ENCODE measurements around the gene SERINC3. TPM values are rescaled to one million over a fixed set of nuclear protein-coding genes. Genes with fewer than 3 reads are reported as not detected.
A peak's percentile ranks its signal among the peaks of the same experiment; 100 is the strongest.

The SERINC3 gene
- polyA plus RNA-seq, 1 donor (not counting 4 experiments of a cell fraction or from before 2014, with no cell fraction given) = 118 TPM

DNA sequence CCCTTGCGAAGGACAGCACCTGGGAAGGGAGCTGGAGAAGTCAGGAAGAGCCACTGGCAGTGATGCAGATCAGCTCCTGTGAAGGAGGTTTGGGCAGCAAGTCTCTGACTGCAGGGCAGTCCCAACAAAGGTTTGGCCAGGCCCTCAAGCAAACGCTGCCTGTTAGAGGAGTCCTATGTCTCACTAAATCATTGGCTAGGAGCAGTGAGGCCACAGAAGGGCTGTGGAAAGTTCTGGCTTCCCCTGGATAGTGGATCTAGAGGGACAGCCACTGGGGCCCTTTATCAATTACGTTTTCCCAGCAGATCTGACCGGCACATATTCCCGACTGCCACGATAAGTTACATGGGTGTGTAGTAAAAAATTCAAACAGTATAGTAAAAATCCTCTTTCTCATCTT is 43.7 kb downstream of the SERINC3 start:
- no peaks in the 10 kb centered on the region for H3K9me1 ChIP-seq (ENCODE audit: control insufficient read depth, extremely low read depth, insufficient read depth, low read length)
- no peak overlapping the region for H3K27ac ChIP-seq (ENCODE audit: control insufficient read depth, insufficient read depth, low read length)
- H3K79me2 ChIP-seq (ENCODE audit: control insufficient read depth, insufficient read depth, low read length) = peaks cover 17% of the 10 kb centered on the region
- no peak overlapping the region for H3K9ac ChIP-seq (ENCODE audit: control insufficient read depth, extremely low read depth, insufficient read depth, low read length)
- no peaks in the 10 kb centered on the region for H4K20me1 ChIP-seq (ENCODE audit: control insufficient read depth, extremely low read depth, insufficient read depth, low read length)
- no peak overlapping the region for H3K4me2 ChIP-seq (ENCODE audit: control insufficient read depth, extremely low read depth, insufficient read depth, low read depth, low read length)
- H3K27me3 ChIP-seq (ENCODE audit: control insufficient read depth, extremely low read depth, insufficient read depth, low read length) = no peaks in the 10 kb centered on the region
- H3K36me3 ChIP-seq (ENCODE audit: control insufficient read depth in 2 of 2, extremely low read depth in 1 of 2, insufficient read depth in 2 of 2, low read length in 2 of 2) = peaks cover 15 to 23% of the 10 kb centered on the region in 2 experiments
- no peak for FAIRE-seq
- no peak overlapping the region for H2AFZ ChIP-seq (ENCODE audit: control insufficient read depth, low read length)
- no peak overlapping the region for H3K4me3 ChIP-seq (ENCODE audit: control insufficient read depth in 2 of 3, extremely low read depth in 1 of 3, insufficient read depth in 2 of 3, low read depth in 1 of 3, low read length in 3 of 3)
- H3K9me3 ChIP-seq (ENCODE audit: control insufficient read depth, low read depth, low read length) = no peaks in the 10 kb centered on the region
- no peak for TF ChIP-seq EZH2 (IDR thresholded peaks at IDR 0.05; ENCODE audit: low read length)
- TF ChIP-seq, protein P1, sequence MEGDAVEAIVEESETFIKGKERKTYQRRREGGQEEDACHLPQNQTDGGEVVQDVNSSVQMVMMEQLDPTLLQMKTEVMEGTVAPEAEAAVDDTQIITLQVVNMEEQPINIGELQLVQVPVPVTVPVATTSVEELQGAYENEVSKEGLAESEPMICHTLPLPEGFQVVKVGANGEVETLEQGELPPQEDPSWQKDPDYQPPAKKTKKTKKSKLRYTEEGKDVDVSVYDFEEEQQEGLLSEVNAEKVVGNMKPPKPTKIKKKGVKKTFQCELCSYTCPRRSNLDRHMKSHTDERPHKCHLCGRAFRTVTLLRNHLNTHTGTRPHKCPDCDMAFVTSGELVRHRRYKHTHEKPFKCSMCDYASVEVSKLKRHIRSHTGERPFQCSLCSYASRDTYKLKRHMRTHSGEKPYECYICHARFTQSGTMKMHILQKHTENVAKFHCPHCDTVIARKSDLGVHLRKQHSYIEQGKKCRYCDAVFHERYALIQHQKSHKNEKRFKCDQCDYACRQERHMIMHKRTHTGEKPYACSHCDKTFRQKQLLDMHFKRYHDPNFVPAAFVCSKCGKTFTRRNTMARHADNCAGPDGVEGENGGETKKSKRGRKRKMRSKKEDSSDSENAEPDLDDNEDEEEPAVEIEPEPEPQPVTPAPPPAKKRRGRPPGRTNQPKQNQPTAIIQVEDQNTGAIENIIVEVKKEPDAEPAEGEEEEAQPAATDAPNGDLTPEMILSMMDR (optimal IDR thresholded peaks at IDR 0.05 in 1 of 3, IDR thresholded peaks at IDR 0.05 in 1 of 3, conservative IDR thresholded peaks at IDR 0.05 in 1 of 3; ENCODE audit: extremely low read depth in 1 of 3, insufficient read depth in 2 of 3, low read length in 3 of 3) = no peak
- DNase-seq (ENCODE audit: low read depth, low spot score) = no peak
- dilution Hi-C loops (cut with MboI; ENCODE audit: extremely low pct_ligation_motif_present, low sequenced_read_pairs) = no loop called here
- H3K4me1 ChIP-seq (ENCODE audit: control insufficient read depth, extremely low read depth, insufficient read depth, low read length) = peaks cover 16% of the 10 kb centered on the region

DNA sequence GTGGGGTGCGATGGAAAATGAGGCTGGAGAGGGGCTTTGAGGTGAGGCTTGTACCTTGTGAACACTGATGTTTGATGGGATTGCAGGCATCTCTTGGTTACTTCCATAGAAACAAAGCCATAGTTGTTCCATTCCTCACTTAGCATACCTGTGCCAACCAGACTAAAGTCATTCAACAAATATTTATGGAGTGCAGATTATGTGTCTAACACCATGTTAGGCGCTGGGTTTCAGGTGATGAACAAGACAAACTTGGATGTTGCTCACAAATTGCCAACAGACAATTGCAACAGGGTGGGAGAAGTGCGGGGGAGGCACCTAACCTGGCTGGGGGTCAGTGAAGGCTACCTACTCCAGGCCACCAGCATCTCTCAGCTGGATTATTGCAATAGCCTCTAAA is 44.7 kb downstream of the SERINC3 start:
- dilution Hi-C loops (cut with MboI; ENCODE audit: extremely low pct_ligation_motif_present, low sequenced_read_pairs) = no loop called here

More for the DNA sequence above, 44.7 kb downstream of the SERINC3 start:
- H3K9ac ChIP-seq (ENCODE audit: control insufficient read depth, extremely low read depth, insufficient read depth, low read length) = peak overlapping the region; percentile 82
- H3K79me2 ChIP-seq (ENCODE audit: control insufficient read depth, insufficient read depth, low read length) = peaks cover 17% of the 10 kb centered on the region
- FAIRE-seq (no peak), DNase-seq (ENCODE audit: low read depth, low spot score) (no peak)
- H2AFZ ChIP-seq (ENCODE audit: control insufficient read depth, low read length) = no peak overlapping the region
- H3K4me2 ChIP-seq (ENCODE audit: control insufficient read depth, extremely low read depth, insufficient read depth, low read depth, low read length) = peak overlapping the region; percentile 95
- H3K36me3 ChIP-seq (ENCODE audit: control insufficient read depth in 2 of 2, extremely low read depth in 1 of 2, insufficient read depth in 2 of 2, low read length in 2 of 2) = peaks cover 13 to 20% of the 10 kb centered on the region in 2 experiments
- peaks cover 16% of the 10 kb centered on the region for H3K4me1 ChIP-seq (ENCODE audit: control insufficient read depth, extremely low read depth, insufficient read depth, low read length)
- no peaks in the 10 kb centered on the region for H3K9me3 ChIP-seq (ENCODE audit: control insufficient read depth, low read depth, low read length)
- H3K27ac ChIP-seq (ENCODE audit: control insufficient read depth, insufficient read depth, low read length) = peak overlapping the region; percentile 90
- no peak for TF ChIP-seq EZH2 (IDR thresholded peaks at IDR 0.05; ENCODE audit: low read length)
- TF ChIP-seq, protein P1 (optimal IDR thresholded peaks at IDR 0.05 in 1 of 3, IDR thresholded peaks at IDR 0.05 in 1 of 3, conservative IDR thresholded peaks at IDR 0.05 in 1 of 3; ENCODE audit: extremely low read depth in 1 of 3, insufficient read depth in 2 of 3, low read length in 3 of 3) = no peak
- H3K27me3 ChIP-seq (ENCODE audit: control insufficient read depth, extremely low read depth, insufficient read depth, low read length) = no peaks in the 10 kb centered on the region
- H3K4me3 ChIP-seq (ENCODE audit: control insufficient read depth in 2 of 3, extremely low read depth in 1 of 3, insufficient read depth in 2 of 3, low read depth in 1 of 3, low read length in 3 of 3) = peak overlapping the region; percentile 80 to 90 (median 84)
- no peaks in the 10 kb centered on the region for H4K20me1 ChIP-seq (ENCODE audit: control insufficient read depth, extremely low read depth, insufficient read depth, low read length)
- H3K9me1 ChIP-seq (ENCODE audit: control insufficient read depth, extremely low read depth, insufficient read depth, low read length) = no peaks in the 10 kb centered on the region
